ENCODE data around the gene STAT5A. TPM values are rescaled to one million over a fixed set of nuclear protein-coding genes. Genes with fewer than 3 reads are reported as not detected.
"Not testable (repeated sequence)": the region's sequence is repeated elsewhere in the genome, so short reads cannot be mapped to it uniquely, and the experiment has no call there.

STAT5A gene
- total RNA-seq, 1 experiment from 2014 or later = 6.6 TPM

GRCh38 chr17:42253578-42253977, 34.7 kb upstream of the STAT5A start:
- peaks cover 30% of the 10 kb centered on the region for H3K4me1 Mint-ChIP-seq
- no peaks in the 10 kb centered on the region for H3K27me3 Mint-ChIP-seq (ENCODE audit: low read depth)
- no peaks in the 10 kb centered on the region for H3K36me3 Mint-ChIP-seq
- no peak overlapping the region for H3K4me3 Mint-ChIP-seq
- TF ChIP-seq EMX1 (CRISPR knock-in tag; IDR thresholded peaks at IDR 0.05) (no peak), ZNF121 (CRISPR knock-in tag; IDR thresholded peaks at IDR 0.05) (no peak), TCF7 (CRISPR knock-in tag; IDR thresholded peaks at IDR 0.05; ENCODE audit: low read depth) (no peak)
- no peak overlapping the region for H3K27ac Mint-ChIP-seq
- ChIA-PET POLR2A (no interaction called here), CTCF (interaction anchor here (1.1 kb wide), 1 partner anchor 32 kb away, joined by 3 read pairs; no protein-coding TSS in a partner anchor)
- no peaks in the 10 kb centered on the region for H3K9me3 Mint-ChIP-seq
- ATAC-seq = no peak
- no peak for DNase-seq (ENCODE audit: low spot score)

GRCh38 chr17:42255445-42255844, 32.9 kb upstream of the STAT5A start:
- DNase-seq (ENCODE audit: low spot score) (no peak), ATAC-seq (no peak)
- TF ChIP-seq ZNF396 (CRISPR knock-in tag; IDR thresholded peaks at IDR 0.05; ENCODE audit: borderline replicate concordance) = no peak
- Mint-ChIP-seq H3K4me3 (no peak overlapping the region), H3K27me3 (ENCODE audit: low read depth) (no peaks in the 10 kb centered on the region), H3K4me1 (peaks cover 29% of the 10 kb centered on the region), H3K9me3 (no peaks in the 10 kb centered on the region), H3K36me3 (no peaks in the 10 kb centered on the region), H3K27ac (no peak overlapping the region; the same call in 1 of the 2 replicates)
- CTCF ChIA-PET = interaction anchor here (2.0 kb wide), 1 partner anchor 33 kb away, joined by 12 read pairs; no protein-coding TSS in a partner anchor
- POLR2A ChIA-PET = no interaction called here

GRCh38 chr17:42260318-42260717, 28.0 kb upstream of the STAT5A start:
- ChIA-PET POLR2A (no interaction called here), CTCF (interaction anchor here (1.1 to 1.3 kb wide), 2 partner anchors 9 to 240 kb away, joined by 3 to 4 read pairs; partner anchors contain the start of gene NKIRAS2)
- ATAC-seq (no peak), DNase-seq (ENCODE audit: low spot score) (no peak)
- Mint-ChIP-seq H3K27me3 (ENCODE audit: low read depth) (no peaks in the 10 kb centered on the region), H3K4me1 (peaks cover 10% of the 10 kb centered on the region), H3K36me3 (0 out of 2 replicates have a peak, but pooled peaks cover 3% of the 10 kb centered on the region), H3K9me3 (no peaks in the 10 kb centered on the region), H3K27ac (no peak overlapping the region), H3K4me3 (no peak overlapping the region)
- TF ChIP-seq AFF4 (CRISPR knock-in tag; IDR thresholded peaks at IDR 0.05; ENCODE audit: borderline replicate concordance) (no peak), ZNF121 (CRISPR knock-in tag; IDR thresholded peaks at IDR 0.05) (peak; percentile 99), GTF2I (CRISPR knock-in tag; conservative IDR thresholded peaks at IDR 0.05) (0 out of 2 replicates have a peak, but pooled peaks have one; percentile 53), CTCF (IDR thresholded peaks at IDR 0.05) (no peak)

GRCh38 chr17:42264366-42264765, 23.9 kb upstream of the STAT5A start:
- H3K9me3 Mint-ChIP-seq; ATAC-seq; H3K4me3 Mint-ChIP-seq; H3K36me3 Mint-ChIP-seq; POLR2A ChIA-PET; H3K27me3 Mint-ChIP-seq (ENCODE audit: low read depth); CTCF ChIA-PET; H3K27ac Mint-ChIP-seq; DNase-seq (ENCODE audit: low spot score); H3K4me1 Mint-ChIP-seq: not testable (repeated sequence)

- DNase-seq (ENCODE audit: low spot score) (no peak), ATAC-seq (no peak)
- H3K27me3 Mint-ChIP-seq (ENCODE audit: low read depth) = no peaks in the 10 kb centered on the region
- 0 out of 2 replicates have a peak, but pooled peaks cover 7% of the 10 kb centered on the region for H3K36me3 Mint-ChIP-seq
- H3K27ac Mint-ChIP-seq = no peak overlapping the region
- peaks cover 9% of the 10 kb centered on the region for H3K4me1 Mint-ChIP-seq
- ChIA-PET POLR2A (no interaction called here), CTCF (no interaction called here)
- no peak overlapping the region for H3K4me3 Mint-ChIP-seq
- H3K9me3 Mint-ChIP-seq = no peaks in the 10 kb centered on the region
- no peak for TF ChIP-seq KAT7 (CRISPR knock-in tag; IDR thresholded peaks at IDR 0.05; ENCODE audit: borderline replicate concordance)
- no peak for TF ChIP-seq MXD4 (CRISPR knock-in tag; IDR thresholded peaks at IDR 0.05; ENCODE audit: borderline replicate concordance)
- no peak for TF ChIP-seq IRF2 (CRISPR knock-in tag; IDR thresholded peaks at IDR 0.05; ENCODE audit: borderline replicate concordance, low read depth)
- no peak for TF ChIP-seq E2F5 (CRISPR knock-in tag; IDR thresholded peaks at IDR 0.05)
- no peak for TF ChIP-seq ATF3 (CRISPR knock-in tag; conservative IDR thresholded peaks at IDR 0.05)
- no peak for TF ChIP-seq AR (CRISPR knock-in tag; IDR thresholded peaks at IDR 0.05)
- TF ChIP-seq NFE2L1 (CRISPR knock-in tag; IDR thresholded peaks at IDR 0.05) = no peak
- no peak for TF ChIP-seq GRHL2 (CRISPR knock-in tag; IDR thresholded peaks at IDR 0.05; ENCODE audit: insufficient replicate concordance, severe bottlenecking)
- no peak for TF ChIP-seq RORB (CRISPR knock-in tag; IDR thresholded peaks at IDR 0.05)
- TF ChIP-seq ZNF671 (CRISPR knock-in tag; IDR thresholded peaks at IDR 0.05) = no peak
Measured at GRCh38 chr17:42266462-42266861, 21.8 kb upstream of the STAT5A start.

Data from WTC11 (cell line).